Measurements from ENCODE around the gene SNUPN. TPM values are rescaled to one million over a fixed set of nuclear protein-coding genes. Genes with fewer than 3 reads are reported as not detected.
A peak's percentile ranks its signal among the peaks of the same experiment; 100 is the strongest.

Gene SNUPN
- total RNA-seq, 1 donor, result 10.1 TPM

DNA sequence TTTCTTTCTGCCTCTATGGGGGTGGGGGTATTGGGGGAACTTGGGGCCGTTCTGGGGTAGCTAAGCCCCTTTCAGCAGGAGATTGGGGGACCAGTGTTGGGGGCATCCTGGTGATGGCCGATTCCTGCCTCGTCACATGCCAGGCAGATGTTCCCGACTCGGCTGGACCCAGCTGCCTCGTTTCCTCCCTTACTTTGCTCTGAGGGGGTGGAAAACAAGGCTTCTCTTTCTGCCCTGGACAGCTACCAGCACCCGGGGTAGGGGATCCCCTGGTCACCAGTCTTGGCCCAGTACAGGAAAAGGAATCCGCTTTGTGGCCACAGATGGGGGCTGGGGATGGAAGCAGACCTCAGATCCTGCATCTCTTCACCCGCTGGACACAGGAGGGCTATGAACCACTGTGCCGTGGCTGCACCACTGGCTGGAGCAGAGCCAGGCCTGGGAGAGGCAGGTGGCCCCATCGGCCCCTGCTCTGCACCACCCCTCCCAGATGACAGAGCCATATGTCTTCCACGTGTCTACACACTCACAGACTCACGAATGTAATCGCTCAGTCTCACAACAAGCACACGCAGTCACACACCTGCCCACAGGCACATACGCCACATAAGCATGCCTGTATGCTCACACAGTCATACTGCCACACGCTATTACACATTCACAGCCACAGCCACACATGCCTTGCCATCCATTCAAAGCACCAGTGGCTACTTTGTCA, 34.6 kb upstream of the SNUPN start:
- Histone ChIP-seq H3K4me3 (ENCODE audit: low read length) (no peak overlapping the region), H3K27me3 (ENCODE audit: insufficient read depth, low read length) (no peaks in the 10 kb centered on the region), H3K9me3 (ENCODE audit: low read depth, low read length) (no peaks in the 10 kb centered on the region), H3K4me1 (ENCODE audit: insufficient read depth, low read length) (no peaks in the 10 kb centered on the region)

- H3K27me3 ChIP-seq (ENCODE audit: insufficient read depth, low read length), result no peaks in the 10 kb centered on the region
Measured at GRCh38 chr15:75659141-75659771, 33.7 kb upstream of the SNUPN start.

DNA sequence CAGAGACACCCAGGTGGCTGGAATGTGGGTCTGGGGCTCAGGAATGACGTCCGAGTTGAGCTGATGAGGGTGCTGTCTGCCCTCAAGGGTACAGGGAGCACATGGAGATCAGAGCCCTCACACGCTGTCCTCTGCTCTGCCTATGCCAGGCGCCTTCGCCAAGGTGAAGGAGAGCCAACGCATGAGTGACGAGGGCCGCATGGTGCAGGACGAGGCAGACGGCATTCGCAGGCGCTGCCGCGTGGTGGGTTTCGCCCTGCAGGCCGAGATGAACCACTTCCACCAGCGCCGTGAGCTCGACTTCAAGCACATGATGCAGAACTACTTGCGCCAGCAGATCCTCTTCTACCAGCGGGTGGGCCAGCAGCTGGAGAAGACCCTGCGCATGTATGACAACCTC, 31.3 kb upstream of the SNUPN start:
- Histone ChIP-seq H3K4me3 (ENCODE audit: low read length) (no peak overlapping the region), H3K27me3 (ENCODE audit: insufficient read depth, low read length) (no peaks in the 10 kb centered on the region), H3K4me1 (ENCODE audit: insufficient read depth, low read length) (peaks cover 5% of the 10 kb centered on the region), H3K9me3 (ENCODE audit: low read depth, low read length) (no peaks in the 10 kb centered on the region)

More at GRCh38 chr15:75659141-75659771, 33.7 kb upstream of the SNUPN start:
- Histone ChIP-seq H3K9me3 (ENCODE audit: low read depth, low read length) (no peaks in the 10 kb centered on the region), H3K4me3 (ENCODE audit: low read length) (no peak overlapping the region), H3K4me1 (ENCODE audit: insufficient read depth, low read length) (no peaks in the 10 kb centered on the region)

GRCh38 chr15:75656331-75656730, 30.8 kb upstream of the SNUPN start:
- H3K4me3 ChIP-seq (ENCODE audit: low read length), result no peak overlapping the region
- H3K27me3 ChIP-seq (ENCODE audit: insufficient read depth, low read length), result no peaks in the 10 kb centered on the region
- peaks cover 10% of the 10 kb centered on the region for H3K4me1 ChIP-seq (ENCODE audit: insufficient read depth, low read length)
- no peaks in the 10 kb centered on the region for H3K9me3 ChIP-seq (ENCODE audit: low read depth, low read length)

- Histone ChIP-seq H3K9me3 (ENCODE audit: low read depth, low read length) (no peaks in the 10 kb centered on the region), H3K4me1 (ENCODE audit: insufficient read depth, low read length) (peaks cover 14% of the 10 kb centered on the region), H3K4me3 (ENCODE audit: low read length) (no peak overlapping the region), H3K27me3 (ENCODE audit: insufficient read depth, low read length) (no peaks in the 10 kb centered on the region)
Measured at GRCh38 chr15:75655931-75656330, 30.4 kb upstream of the SNUPN start.

DNA sequence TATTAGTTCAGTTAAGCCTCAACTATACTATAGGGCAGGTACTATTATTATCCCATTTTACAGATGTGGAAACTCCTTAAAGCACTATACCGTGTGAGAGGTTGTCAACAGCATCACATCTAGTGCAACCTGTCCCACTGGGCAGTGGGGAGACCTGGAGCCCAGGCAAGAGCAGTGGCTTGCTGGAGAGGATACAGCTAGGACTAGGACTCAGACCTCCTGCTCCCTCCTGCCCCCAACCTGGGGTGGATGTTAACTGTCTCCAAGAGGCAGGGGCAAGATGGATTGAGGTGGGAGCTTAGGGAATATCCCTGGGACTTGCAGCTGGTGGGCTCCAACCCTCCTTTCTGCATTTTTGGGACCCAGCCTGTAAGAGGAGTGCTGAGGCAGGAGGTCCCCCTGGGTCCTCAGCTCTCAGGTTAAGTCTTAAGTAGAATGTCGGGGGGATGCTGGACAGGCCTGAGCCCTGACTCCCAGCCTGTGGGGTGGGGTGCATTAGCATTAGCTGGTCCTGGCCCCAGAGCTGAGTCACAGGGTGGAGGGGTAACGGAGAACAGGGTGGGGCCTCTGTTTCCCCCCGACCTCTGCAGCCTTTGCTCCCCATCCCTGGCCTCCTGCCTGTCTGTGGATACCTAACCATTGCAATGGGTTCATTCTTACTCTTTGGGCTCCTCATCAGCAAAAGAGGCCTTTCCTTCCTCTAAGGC, 28.8 kb upstream of the SNUPN start:
- no peak overlapping the region for H3K4me3 ChIP-seq (ENCODE audit: low read length)
- H3K27me3 ChIP-seq (ENCODE audit: insufficient read depth, low read length), result no peaks in the 10 kb centered on the region

DNA sequence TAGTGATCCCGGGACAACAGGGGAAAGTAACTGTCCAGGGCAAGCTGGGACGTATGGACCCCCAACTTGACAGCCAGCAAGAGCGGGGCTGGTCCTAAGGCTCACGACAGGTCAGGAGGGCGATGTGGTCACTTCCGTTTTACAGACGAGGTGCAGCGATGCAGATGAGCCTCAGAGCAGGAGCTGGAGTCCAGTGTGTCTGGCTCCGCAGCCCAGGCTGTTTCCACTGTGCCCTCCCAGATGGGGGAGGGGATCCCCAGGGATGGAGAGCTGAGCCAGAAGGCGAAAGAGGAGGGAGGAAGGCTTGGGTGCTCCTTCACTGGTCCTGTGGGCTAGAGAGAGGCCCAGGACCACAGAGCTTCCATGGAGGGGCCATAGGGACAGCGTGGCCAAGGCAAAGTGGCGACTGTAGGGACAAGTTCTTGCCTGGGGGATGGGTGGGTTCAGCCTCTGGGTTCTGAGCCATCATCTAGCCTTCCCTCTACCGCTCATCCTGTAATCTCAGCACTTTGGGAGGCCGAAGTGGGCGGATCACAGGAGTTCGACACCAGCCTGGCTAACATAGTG, 27.9 kb upstream of the SNUPN start:
- Histone ChIP-seq H3K27me3 (ENCODE audit: insufficient read depth, low read length) (no peaks in the 10 kb centered on the region), H3K4me3 (ENCODE audit: low read length) (no peak overlapping the region), H3K9me3 (ENCODE audit: low read depth, low read length) (no peaks in the 10 kb centered on the region), H3K4me1 (ENCODE audit: insufficient read depth, low read length) (peaks cover 16% of the 10 kb centered on the region)

More for the DNA sequence above, 28.8 kb upstream of the SNUPN start:
- Histone ChIP-seq H3K4me1 (ENCODE audit: insufficient read depth, low read length) (peaks cover 14% of the 10 kb centered on the region), H3K9me3 (ENCODE audit: low read depth, low read length) (no peaks in the 10 kb centered on the region)

DNA sequence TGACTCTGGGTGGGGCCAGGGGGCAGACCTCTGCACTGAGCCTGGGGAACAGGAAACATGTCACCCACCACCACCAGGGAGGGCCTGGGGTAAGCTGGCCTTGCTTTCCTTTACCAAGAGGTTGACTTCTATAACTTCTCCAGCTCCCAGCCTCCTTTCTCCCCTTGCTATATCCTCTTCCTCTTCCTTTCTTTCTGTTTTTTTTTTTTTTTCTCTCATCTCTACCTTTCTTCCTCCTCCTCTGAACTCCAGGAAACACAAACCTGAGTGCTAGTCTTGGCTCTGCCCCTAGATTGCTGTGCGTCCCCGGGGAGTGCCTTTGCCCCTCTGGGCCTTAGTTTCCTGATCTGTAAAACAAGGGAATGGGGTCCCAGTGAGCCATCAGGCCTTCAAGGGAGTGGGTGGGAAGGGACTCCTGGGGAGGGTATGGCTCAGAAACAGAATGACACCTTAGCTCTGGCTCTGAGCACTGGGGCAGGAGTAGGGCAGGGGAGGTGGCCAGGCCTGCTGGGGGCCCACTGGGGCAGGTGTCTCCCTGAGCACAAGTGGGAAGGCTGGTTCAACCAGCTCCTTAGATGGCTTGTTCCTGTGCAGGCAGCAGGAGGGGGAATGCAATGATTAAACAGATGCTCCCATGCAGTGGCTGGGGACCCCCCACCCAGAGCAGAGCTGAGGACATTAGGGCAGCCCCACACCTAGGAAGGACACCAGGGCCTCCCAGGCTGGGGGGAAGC, 26.5 kb upstream of the SNUPN start:
- peaks cover under 1% of the 10 kb centered on the region for H3K27me3 ChIP-seq (ENCODE audit: insufficient read depth, low read length)
- H3K9me3 ChIP-seq (ENCODE audit: low read depth, low read length), result no peaks in the 10 kb centered on the region
- no peak overlapping the region for H3K4me3 ChIP-seq (ENCODE audit: low read length)

GRCh38 chr15:75650908-75651809, 25.6 kb upstream of the SNUPN start:
- Histone ChIP-seq H3K27me3 (ENCODE audit: insufficient read depth, low read length) (peaks cover 5% of the 10 kb centered on the region), H3K9me3 (ENCODE audit: low read depth, low read length) (no peaks in the 10 kb centered on the region), H3K4me1 (ENCODE audit: insufficient read depth, low read length) (peaks cover 31% of the 10 kb centered on the region), H3K4me3 (ENCODE audit: low read length) (no peak overlapping the region)

More for the DNA sequence above, 26.5 kb upstream of the SNUPN start:
- H3K4me1 ChIP-seq (ENCODE audit: insufficient read depth, low read length), result peaks cover 23% of the 10 kb centered on the region

DNA sequence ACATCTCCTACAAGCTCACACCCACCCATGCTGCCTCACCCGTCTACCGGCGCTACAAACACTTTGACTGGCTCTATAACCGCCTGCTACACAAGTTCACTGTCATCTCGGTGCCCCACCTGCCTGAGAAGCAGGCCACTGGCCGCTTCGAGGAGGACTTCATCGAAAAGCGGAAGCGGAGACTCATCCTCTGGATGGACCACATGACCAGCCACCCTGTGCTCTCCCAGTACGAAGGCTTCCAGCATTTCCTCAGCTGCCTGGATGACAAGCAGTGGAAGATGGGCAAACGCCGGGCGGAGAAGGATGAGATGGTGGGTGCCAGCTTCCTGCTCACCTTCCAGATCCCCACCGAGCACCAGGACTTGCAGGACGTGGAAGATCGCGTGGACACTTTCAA, 24.3 kb upstream of the SNUPN start:
- Histone ChIP-seq H3K27me3 (ENCODE audit: insufficient read depth, low read length) (peaks cover 5% of the 10 kb centered on the region), H3K9me3 (ENCODE audit: low read depth, low read length) (no peaks in the 10 kb centered on the region), H3K4me3 (ENCODE audit: low read length) (no peak overlapping the region), H3K4me1 (ENCODE audit: insufficient read depth, low read length) (peaks cover 31% of the 10 kb centered on the region)

GRCh38 chr15:75649045-75649761, 23.7 kb upstream of the SNUPN start:
- Histone ChIP-seq H3K4me1 (ENCODE audit: insufficient read depth, low read length) (peaks cover 31% of the 10 kb centered on the region), H3K9me3 (ENCODE audit: low read depth, low read length) (no peaks in the 10 kb centered on the region), H3K4me3 (ENCODE audit: low read length) (no peak overlapping the region), H3K27me3 (ENCODE audit: insufficient read depth, low read length) (peaks cover 5% of the 10 kb centered on the region)

GRCh38 chr15:75648156-75649000, 22.9 kb upstream of the SNUPN start:
- peak overlapping the region; percentile 63 for H3K4me3 ChIP-seq (ENCODE audit: low read length)
- peaks cover 5% of the 10 kb centered on the region for H3K27me3 ChIP-seq (ENCODE audit: insufficient read depth, low read length)
- H3K9me3 ChIP-seq (ENCODE audit: low read depth, low read length), result no peaks in the 10 kb centered on the region
- peaks cover 31% of the 10 kb centered on the region for H3K4me1 ChIP-seq (ENCODE audit: insufficient read depth, low read length)

Measured in mononuclear cell (primary cell).